Hepatocyte (in vitro differentiated cells): Measurements from ENCODE around the gene TPRKB. TPM values are rescaled to one million over a fixed set of nuclear protein-coding genes. Genes with fewer than 3 reads are reported as not detected.
"Not testable (repeated sequence)": the region's sequence is repeated elsewhere in the genome, so short reads cannot be mapped to it uniquely, and the experiment has no call there.

Experiments used
- DNase-seq: peaks from one replicate; pipeline ENCODE4 v3.0.0-alpha.2; 2016; ENCODE audit warnings: low spot score
- H2AFZ ChIP-seq: fragments of 200-600 bp; sonication (generic); 2 replicates; pipeline ENCODE4 v1.6.0; 2016; ENCODE audit warnings: antibody characterized with exemption, mild to moderate bottlenecking
- H3K27ac ChIP-seq: fragments of 200-600 bp; sonication (generic); 2 replicates; pipeline ENCODE4 v1.5.1; 2016; ENCODE audit warnings: mild to moderate bottlenecking
- H3K27me3 ChIP-seq: fragments of 200-600 bp; sonication (generic); 2 replicates; pipeline ENCODE4 v1.6.1; 2016
- H3K36me3 ChIP-seq: fragments of 200-600 bp; sonication (generic); replicated peaks from 2 replicates; pipeline ENCODE4 v1.5.1; 2016; ENCODE audit warnings: low read depth; ENCODE audit not compliant: insufficient read depth
- H3K4me1 ChIP-seq: fragments of 200-600 bp; sonication (generic); 2 replicates; pipeline ENCODE4 v1.5.1; 2016; ENCODE audit warnings: mild to moderate bottlenecking, moderate library complexity; ENCODE audit not compliant: insufficient read depth
- H3K4me2 ChIP-seq: fragments of 200-600 bp; sonication (generic); 2 replicates; pipeline ENCODE4 v1.6.0; 2016
- H3K4me3 ChIP-seq: fragments of 200-600 bp; sonication (generic); 2 replicates; pipeline ENCODE4 v1.5.1; 2016; ENCODE audit warnings: mild to moderate bottlenecking
- H3K79me2 ChIP-seq: fragments of 200-600 bp; sonication (generic); 2 replicates; pipeline ENCODE4 v1.6.0; 2017; ENCODE audit warnings: mild to moderate bottlenecking
- H3K9me2 ChIP-seq: fragments of 200-600 bp; sonication (generic); replicated peaks from 2 replicates; pipeline ENCODE4 v1.6.0; 2017; ENCODE audit warnings: mild to moderate bottlenecking; ENCODE audit not compliant: insufficient read depth
- H3K9me3 ChIP-seq: fragments of 200-600 bp; sonication (generic); 2 replicates; pipeline ENCODE4 v1.5.1; 2016; ENCODE audit warnings: low read depth, mild to moderate bottlenecking
- H4K20me1 ChIP-seq: fragments of 200-600 bp; sonication (generic); 2 replicates; pipeline ENCODE4 v1.6.0; 2016; ENCODE audit warnings: mild to moderate bottlenecking; ENCODE audit not compliant: insufficient read depth, poor library complexity, severe bottlenecking
- EZH2 ChIP-seq: fragments of 200-600 bp; sonication (generic); IDR thresholded peaks from 2 replicates; pipeline ENCODE4 v1.6.1; 2016; ENCODE audit warnings: antibody characterized with exemption, mild to moderate bottlenecking, borderline replicate concordance
- EZH2phosphoT487 ChIP-seq: fragments of 200-600 bp; sonication (generic); IDR thresholded peaks from one replicate; pipeline ENCODE4 v1.6.1; 2018; ENCODE audit warnings: antibody characterized with exemption, mild to moderate bottlenecking, low read depth, moderate library complexity; ENCODE audit not compliant: unreplicated experiment, severe bottlenecking
- WGBS: methylation state at CpG from one replicate; pipeline ENCODE4 v1.1.6; 2016; ENCODE audit warnings: low lambda C conversion rate; ENCODE audit errors: missing lambda C conversion rate; 5-methylcytosine and 5-hydroxymethylcytosine counted together
- polyA plus RNA-seq: library from polyadenylated mRNA; unstranded; fragments of >200 nt; fragmentation: Nextera tagmentation; extraction: Ambion mirVana; gene quantifications from 2 replicates; pipeline ENCODE4 v1.2.1, GENCODE V29; 2016
- total RNA-seq: library from RNA; depleted of rRNA; stranded (reverse); fragments of >200 nt; gene quantifications from 2 replicates; pipeline ENCODE4 v1.2.3, GENCODE V29; 2014
- TF ChIP-seq, protein P1 (sequence below): fragments of 200-600 bp; sonication (generic); IDR thresholded peaks from 2 replicates; pipeline ENCODE4 v1.5.1; 2016; ENCODE audit warnings: antibody characterized with exemption, mild to moderate bottlenecking; ENCODE audit not compliant: poor library complexity

Gene TPRKB
- total and polyA plus RNA-seq, 2 experiments from 2014 or later: 37.2 to 68.2 TPM

DNA sequence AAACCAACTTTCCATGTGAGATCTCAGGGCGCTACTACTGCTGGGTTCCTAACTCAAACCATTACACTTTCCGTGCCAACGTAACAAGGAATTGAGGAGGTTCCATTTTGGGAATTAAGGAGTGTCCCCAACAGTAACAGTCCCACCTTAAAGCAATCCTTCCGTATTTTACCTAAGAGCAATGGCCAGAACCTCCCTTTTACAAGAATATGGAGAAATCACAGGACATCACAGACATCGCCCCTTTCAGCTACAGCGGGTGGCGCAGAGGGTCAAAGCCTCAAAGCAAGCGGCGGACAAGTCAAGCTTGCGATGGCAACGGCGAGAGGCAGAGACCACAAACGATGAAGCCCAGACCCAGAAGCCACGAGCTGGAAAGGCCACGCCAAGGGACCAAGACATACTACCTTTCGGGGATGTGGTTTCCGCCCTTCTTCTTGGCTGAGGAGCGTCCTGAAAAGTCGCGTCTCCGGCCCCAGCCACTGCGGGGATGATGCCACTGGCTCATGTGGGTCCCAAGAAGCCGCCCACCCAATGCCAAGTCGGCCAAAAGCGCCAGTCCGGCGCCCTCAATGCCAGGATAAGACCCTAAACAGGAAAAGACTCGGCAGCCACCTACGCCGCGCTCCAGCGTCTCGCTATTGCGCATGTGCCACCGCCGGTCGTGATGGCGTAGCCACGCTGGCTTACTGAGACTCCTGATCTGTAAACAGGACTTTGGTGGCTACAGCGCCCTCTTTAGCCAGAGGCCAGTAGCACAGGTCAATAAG lies 42.5 kb upstream of the TPRKB start, which contains the start of gene DUSP11:
DUSP11 (minus strand) TSS at position 637 of the 770 bp plus-strand sequence; CDS start at position 508, 129 bp downstream.
- Histone ChIP-seq H3K4me2 (peak within 1 kb of the TSS; percentile 83), H2AFZ (peak within 1 kb of the TSS; percentile 89), H4K20me1 (no peaks in the 10 kb centered on the region), H3K4me3 (peak within 1 kb of the TSS; percentile 67), H3K27ac (peak within 1 kb of the TSS; percentile 90), H3K27me3 (no peaks in the 10 kb centered on the region), H3K4me1 (peaks cover 11% of the 10 kb centered on the region), H3K9me2 (no peaks in the 10 kb centered on the region), H3K79me2 (peaks cover 27% of the 10 kb centered on the region), H3K36me3 (no peaks in the 10 kb centered on the region), H3K9me3 (no peaks in the 10 kb centered on the region)
- no peak for TF ChIP-seq EZH2
- TF ChIP-seq, protein P1, sequence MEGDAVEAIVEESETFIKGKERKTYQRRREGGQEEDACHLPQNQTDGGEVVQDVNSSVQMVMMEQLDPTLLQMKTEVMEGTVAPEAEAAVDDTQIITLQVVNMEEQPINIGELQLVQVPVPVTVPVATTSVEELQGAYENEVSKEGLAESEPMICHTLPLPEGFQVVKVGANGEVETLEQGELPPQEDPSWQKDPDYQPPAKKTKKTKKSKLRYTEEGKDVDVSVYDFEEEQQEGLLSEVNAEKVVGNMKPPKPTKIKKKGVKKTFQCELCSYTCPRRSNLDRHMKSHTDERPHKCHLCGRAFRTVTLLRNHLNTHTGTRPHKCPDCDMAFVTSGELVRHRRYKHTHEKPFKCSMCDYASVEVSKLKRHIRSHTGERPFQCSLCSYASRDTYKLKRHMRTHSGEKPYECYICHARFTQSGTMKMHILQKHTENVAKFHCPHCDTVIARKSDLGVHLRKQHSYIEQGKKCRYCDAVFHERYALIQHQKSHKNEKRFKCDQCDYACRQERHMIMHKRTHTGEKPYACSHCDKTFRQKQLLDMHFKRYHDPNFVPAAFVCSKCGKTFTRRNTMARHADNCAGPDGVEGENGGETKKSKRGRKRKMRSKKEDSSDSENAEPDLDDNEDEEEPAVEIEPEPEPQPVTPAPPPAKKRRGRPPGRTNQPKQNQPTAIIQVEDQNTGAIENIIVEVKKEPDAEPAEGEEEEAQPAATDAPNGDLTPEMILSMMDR: peak; percentile 90
- 1% methylated on average over 40 of the region's 40 CpGs for WGBS
- peak; percentile 97 for DNase-seq

DNA sequence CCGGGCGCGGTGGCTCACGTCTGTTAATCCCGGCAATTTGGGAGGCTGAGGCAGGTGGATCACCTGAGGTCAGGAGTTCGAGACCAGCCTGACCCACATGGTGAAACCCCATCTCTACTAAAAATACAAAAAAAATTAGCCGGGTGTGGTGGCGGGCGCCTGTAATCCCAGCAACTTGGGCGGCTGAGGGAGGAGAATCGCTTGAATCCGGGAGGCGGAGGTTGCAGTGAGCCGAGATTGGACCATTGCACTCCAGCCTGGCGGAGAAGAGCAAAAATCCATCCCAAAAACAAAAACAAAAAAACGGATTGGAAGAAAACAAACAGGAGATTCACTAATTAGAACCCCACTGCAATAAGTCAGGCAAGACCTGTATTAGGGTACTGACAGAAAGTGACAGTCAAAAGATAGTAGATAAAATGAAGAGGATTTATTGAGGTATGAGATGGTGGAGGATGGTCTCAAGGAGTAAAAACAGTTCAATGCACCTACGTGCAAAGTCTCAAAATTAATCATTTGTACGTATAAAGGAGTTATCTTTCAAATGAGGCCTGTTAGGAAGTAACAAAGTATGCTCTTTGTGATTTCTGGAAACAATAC lies 41.8 kb upstream of the TPRKB start:
- Histone ChIP-seq H2AFZ (peak overlapping the region; percentile 89), H3K27ac (peak overlapping the region; percentile 90), H3K4me1 (peaks cover 11% of the 10 kb centered on the region), H3K4me3 (peak overlapping the region; percentile 67), H3K79me2 (peaks cover 27% of the 10 kb centered on the region), H3K4me2 (peak overlapping the region; percentile 83)
- not testable (repeated sequence) for H4K20me1 ChIP-seq, H3K9me3 ChIP-seq, DNase-seq, H3K36me3 ChIP-seq, H3K27me3 ChIP-seq, H3K9me2 ChIP-seq
- WGBS: 78% methylated on average over 18 of the region's 18 CpGs

DNA sequence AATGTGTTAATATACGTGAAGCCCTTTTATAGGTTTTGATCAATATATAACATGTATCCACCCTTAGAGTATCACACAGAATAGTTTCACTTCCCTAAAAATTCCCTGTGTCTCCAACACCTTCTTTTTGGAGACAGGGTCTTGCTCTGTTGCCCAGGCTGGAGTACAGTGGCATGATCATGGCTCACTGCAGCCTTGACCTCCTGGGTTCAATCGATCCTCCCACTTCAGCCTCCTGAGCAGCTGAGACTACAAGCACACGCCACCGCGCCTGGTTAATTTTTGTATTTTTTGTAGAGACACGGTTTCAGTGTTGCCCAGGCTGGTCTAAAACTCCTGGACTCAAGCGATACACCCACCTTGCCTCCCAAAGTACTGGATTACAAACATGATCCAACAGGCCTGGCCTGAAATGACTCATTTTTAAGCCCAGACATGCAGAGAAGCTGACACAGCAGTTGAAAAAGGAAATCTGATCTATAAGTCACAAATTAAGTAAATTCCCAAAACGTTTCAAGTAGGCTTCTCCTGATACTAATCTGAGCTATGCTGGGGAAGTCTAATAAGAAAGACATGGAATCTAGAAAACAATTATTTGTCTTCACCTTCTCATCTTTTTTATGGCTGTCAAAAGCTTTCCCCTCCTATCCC lies 39.8 kb upstream of the TPRKB start:
- TF ChIP-seq, protein P1: no peak
- TF ChIP-seq EZH2phosphoT487 (no peak), EZH2 (no peak)
- no peak overlapping the region for H2AFZ ChIP-seq
- H4K20me1 ChIP-seq: no peaks in the 10 kb centered on the region
- H3K9me2 ChIP-seq: no peaks in the 10 kb centered on the region
- H3K27me3 ChIP-seq: no peaks in the 10 kb centered on the region
- no peaks in the 10 kb centered on the region for H3K9me3 ChIP-seq
- H3K27ac ChIP-seq: no peak overlapping the region
- peaks cover 31% of the 10 kb centered on the region for H3K79me2 ChIP-seq
- H3K4me3 ChIP-seq: no peak overlapping the region
- peaks cover 11% of the 10 kb centered on the region for H3K4me1 ChIP-seq
- H3K36me3 ChIP-seq: no peaks in the 10 kb centered on the region
- H3K4me2 ChIP-seq: no peak overlapping the region
- 91% methylated on average over 8 of the region's 8 CpGs for WGBS
- DNase-seq: no peak

DNA sequence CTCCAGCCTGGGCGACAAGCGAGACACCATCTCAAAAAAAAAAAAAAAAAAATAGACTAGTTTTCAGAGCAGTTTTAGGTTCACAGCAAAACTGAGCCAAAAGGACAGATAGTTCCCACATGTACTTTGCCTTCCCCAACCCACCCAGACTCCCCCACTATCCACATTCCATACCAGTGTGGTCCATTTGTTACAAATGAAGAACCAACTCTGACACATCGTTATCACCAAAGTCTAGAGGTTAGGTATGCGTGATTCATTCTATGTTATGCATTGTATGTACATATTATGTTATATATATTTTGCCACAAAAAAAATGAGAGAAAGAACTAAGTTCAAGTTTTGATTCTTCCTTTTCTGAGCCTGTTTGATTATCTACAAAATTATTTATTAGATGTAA lies 39.2 kb upstream of the TPRKB start:
- Histone ChIP-seq H3K9me3 (no peaks in the 10 kb centered on the region), H3K79me2 (peaks cover 31% of the 10 kb centered on the region), H3K27ac (no peak overlapping the region), H3K4me2 (no peak overlapping the region), H3K4me1 (peaks cover 11% of the 10 kb centered on the region), H2AFZ (no peak overlapping the region), H3K4me3 (no peak overlapping the region), H4K20me1 (no peaks in the 10 kb centered on the region), H3K36me3 (no peaks in the 10 kb centered on the region), H3K27me3 (no peaks in the 10 kb centered on the region), H3K9me2 (no peaks in the 10 kb centered on the region)
- TF ChIP-seq, protein P1: no peak
- TF ChIP-seq EZH2phosphoT487 (no peak), EZH2 (no peak)
- WGBS: 95% methylated on average over 4 of the region's 4 CpGs
- no peak for DNase-seq
